Stimulated activated CD8-positive, alpha-beta memory T cell treated with anti-CD3 and anti-CD28 coated beads, Interleukin-15, amount 100 ng/mL, for 24 hours (primary cell): Measurements from ENCODE around the gene SMAD3.
"Not testable (repeated sequence)": the region's sequence is repeated elsewhere in the genome, so short reads cannot be mapped to it uniquely, and the experiment has no call there.

Source experiments
- DNase-seq: peaks from one replicate; pipeline ENCODE4 v3.0.0-alpha.2; 2020; ENCODE audit warnings: low read depth

Gene SMAD3

GRCh38 chr15:67065531-67066005 is at the start of gene SMAD3:
Gene SMAD3 (plus strand): TSS chr15:67065602. CDS start chr15:67066155, 553 bp downstream.
- peak; percentile 34 for DNase-seq

DNA sequence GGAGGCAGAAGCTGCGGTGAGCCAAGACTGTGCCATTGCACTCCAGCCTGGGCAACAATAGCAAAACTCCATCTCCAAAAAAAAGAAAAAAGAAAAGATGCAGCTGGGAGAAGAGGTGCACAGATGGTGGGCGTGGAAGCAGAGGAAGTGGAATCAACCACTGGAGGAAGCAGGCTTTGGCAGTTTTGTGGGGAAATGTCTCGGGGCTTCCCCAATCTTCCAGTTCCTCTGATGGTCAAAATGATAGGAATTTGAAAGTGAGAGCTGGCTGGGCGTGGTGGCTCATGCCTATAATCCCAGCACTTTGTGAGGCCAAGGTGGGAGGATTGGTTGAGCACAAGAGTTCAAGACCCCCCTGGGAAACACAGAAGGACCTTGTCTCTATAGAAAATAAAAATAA is 48.1 kb upstream of the SMAD3 start:
- no peak for DNase-seq

- no peak for DNase-seq
Measured at GRCh38 chr15:67018026-67018425, 47.4 kb upstream of the SMAD3 start.

DNA sequence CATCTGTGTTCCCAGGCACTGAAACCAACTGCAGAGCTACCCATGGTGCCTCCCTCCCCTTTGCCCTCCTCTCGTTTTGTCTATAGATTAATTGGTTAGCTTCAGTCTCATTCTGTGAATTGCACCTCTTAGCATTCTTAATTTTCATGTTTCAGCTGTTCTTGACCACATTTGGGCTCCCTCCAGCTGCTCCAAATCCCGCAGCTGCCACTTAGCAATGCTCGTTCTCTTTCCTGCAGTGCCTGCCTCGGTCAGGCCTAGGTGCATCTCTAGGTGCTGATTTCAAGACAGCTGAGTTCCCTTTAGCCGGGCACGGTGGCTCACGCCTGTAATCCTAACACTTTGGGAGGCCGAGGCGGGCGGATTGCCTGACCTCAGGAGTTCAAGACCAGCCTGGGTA is 47.0 kb upstream of the SMAD3 start:
- DNase-seq, result no peak

- no peak for DNase-seq
Measured at GRCh38 chr15:67019069-67019468, 46.3 kb upstream of the SMAD3 start.

- no peak for DNase-seq
Measured at GRCh38 chr15:67019884-67020520, 45.4 kb upstream of the SMAD3 start.

GRCh38 chr15:67020668-67021067 is 44.7 kb upstream of the SMAD3 start:
- DNase-seq, result not testable (repeated sequence)

GRCh38 chr15:67021455-67021854 is 43.9 kb upstream of the SMAD3 start:
- no peak for DNase-seq

GRCh38 chr15:67022587-67023105 is 42.8 kb upstream of the SMAD3 start:
- no peak for DNase-seq

DNA sequence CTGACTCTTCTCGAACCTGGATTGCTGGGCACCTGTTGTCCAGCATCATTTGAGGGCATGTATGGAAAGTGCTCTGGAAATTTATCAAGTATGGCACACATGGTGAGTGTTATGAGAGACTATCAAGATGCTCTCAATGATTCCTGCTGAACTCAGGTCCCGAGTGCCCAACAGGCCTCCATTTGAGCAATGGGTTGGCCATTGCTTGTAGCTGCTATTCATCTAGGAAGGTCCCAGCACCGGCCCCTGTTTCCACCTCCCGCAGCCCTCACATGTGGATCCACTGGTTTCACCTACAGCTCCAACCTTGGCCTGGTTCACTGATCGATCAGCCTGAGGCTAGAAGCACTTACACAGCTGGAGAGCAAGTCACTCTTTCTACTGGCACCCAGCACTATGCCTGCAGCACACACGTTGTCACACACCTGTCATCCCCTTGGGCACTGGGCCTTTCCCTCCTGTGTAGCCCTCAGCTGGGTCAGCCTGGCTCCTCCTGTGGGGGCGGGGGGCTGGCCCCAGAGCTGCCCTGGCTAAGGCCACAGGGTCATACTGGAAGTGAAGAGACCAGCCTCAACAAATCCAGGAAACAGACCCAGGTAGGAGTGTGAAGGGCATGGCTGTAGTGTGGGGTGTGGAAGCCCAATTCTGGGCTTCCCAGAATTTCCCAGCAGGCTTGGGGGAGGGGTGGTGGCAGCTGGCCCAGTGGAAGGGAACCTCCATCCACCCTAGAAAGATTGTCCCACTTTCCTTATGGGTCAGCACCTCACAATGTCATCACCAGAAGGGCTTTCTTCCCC is 41.7 kb upstream of the SMAD3 start:
- no peak for DNase-seq

GRCh38 chr15:67024314-67024997 is 40.9 kb upstream of the SMAD3 start:
- no peak for DNase-seq

GRCh38 chr15:67024998-67025368 is 40.4 kb upstream of the SMAD3 start:
- DNase-seq, result no peak

GRCh38 chr15:67025719-67026609 is 39.4 kb upstream of the SMAD3 start:
- no peak for DNase-seq

- no peak for DNase-seq
Measured at GRCh38 chr15:67026610-67026967, 38.8 kb upstream of the SMAD3 start.

- DNase-seq, result not testable (repeated sequence)
Measured at GRCh38 chr15:67028440-67028839, 37.0 kb upstream of the SMAD3 start.

GRCh38 chr15:67030036-67030762 is 35.2 kb upstream of the SMAD3 start:
- DNase-seq, result no peak

DNA sequence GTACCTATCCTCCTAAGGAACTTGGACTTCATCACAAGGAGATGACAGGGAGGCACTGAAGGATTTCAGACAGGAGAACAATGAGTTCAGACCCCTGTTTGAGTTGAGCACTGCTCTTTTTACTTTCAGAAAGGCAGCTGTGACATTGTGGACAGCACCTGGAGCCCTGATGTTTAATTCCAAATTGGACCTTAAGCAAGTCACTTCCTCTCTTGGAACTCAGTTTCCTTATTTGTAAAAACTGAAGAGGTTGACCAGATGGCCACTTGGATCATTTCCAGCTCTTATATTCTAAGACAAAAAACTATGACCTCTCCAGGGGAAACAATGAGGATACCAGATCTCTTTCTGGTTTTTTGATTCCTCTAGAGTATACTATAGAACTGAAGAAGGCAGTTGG is 34.1 kb upstream of the SMAD3 start:
- DNase-seq, result no peak

DNA sequence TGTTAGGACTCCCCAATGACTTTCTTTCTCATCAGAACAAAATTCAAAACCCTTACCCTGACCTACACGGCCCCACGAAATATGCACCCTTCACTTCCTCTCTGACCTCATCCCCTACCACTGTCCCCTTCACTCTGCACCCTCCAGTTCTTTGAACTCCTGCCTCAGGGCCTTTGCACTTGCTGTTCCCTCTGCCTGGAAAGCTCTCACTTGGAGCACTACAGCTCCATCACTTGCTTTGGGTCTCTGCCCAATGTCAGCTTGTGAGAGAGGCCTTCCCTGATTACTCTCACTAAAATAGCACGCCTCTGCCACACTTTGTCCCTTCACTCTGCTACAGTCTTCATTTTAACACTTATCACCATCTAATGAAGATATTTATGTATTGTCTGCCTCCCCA is 32.8 kb upstream of the SMAD3 start:
- DNase-seq, result no peak

DNA sequence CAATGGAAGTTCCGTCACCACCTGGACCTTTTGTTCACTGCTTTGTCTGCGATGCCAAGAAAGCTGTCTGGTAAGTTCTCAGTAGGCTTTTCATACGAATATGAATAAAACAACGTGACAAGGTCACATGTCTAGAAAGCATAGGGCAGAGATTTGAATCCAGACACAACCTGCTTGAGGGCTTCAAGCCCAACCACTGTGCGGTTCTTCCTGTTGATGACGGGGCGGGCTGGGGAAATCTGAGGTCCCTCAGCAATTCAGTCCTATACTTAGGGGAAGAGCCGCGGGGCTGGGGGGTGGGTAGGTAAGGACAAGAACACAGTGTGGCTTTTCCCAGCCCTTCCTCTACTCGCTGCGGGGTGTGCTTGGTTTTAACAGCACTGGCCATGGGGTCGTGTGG is 32.4 kb upstream of the SMAD3 start:
- no peak for DNase-seq

DNA sequence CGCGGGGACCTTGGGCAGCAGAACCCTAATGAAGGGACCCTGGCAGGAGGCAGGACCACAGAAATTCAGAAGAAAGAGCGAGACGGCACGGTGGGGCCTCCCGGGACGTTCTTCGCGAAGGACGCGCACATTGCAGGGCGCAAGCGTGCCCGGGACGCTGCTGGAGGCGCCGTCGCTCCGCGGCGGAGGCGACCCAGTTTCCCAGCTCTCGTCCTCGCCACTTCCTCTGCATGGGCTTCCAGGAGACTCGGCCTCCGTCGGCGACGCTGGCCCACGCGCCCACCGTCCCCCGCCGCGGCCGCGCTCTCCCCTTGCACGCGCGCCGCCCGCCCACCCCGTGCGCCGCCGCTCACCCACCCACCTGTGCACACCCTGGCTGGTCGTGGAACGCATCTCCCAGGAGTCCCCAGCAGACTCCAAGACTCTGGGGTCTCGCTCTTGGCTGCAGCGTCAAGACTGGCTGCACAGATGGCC is 31.8 kb upstream of the SMAD3 start:
- no peak for DNase-seq

DNA sequence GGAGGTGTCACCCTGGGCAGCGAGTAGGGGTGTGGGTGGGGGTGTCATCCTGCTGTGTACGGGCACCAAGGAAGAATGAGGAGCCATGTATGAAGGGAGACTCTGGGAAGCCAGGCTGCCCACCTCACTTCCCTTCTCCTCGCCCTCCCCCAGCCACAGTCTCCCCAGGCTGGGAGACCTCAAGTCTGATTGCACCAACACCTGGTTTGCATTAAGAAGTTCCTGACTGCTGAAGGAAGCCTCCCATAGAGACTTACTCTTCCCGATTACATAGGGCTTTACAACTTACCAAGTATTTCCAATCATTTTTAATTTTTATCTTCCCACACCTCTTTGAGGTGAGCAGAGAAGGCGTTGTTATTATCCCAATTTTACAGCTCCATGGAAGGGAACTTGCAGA is 29.5 kb upstream of the SMAD3 start:
- no peak for DNase-seq
